Measurements from ENCODE around the gene BTAF1. TPM values are rescaled to one million over a fixed set of nuclear protein-coding genes. Genes with fewer than 3 reads are reported as not detected.

Gene BTAF1
- total RNA-seq, 1 experiment from 2014 or later: 33.8 TPM

GRCh38 chr10:91910467-91910866 is 13.1 kb upstream of the BTAF1 start:
- CTCF ChIA-PET: interaction anchor here (0.6 to 0.7 kb wide), 3 partner anchors 54 to 1003 kb away, joined by 3 to 13 read pairs (median 9); no protein-coding TSS in a partner anchor
- in situ Hi-C loops (cut with HindIII; ENCODE audit: low pct_unique_long_range_greater_than_20kb, low sequenced_read_pairs): no loop called here
- TF ChIP-seq TCF7L2 (IDR thresholded peaks at IDR 0.05; ENCODE audit: low read depth, low read length) (no peak), SIN3A (IDR thresholded peaks at IDR 0.05; ENCODE audit: borderline replicate concordance, insufficient read depth, low read depth, low read length) (no peak), POLR2AphosphoS5 (IDR thresholded peaks at IDR 0.05; ENCODE audit: low read depth, low read length) (no peak)
- DNase-seq (ENCODE audit: low read depth, low spot score) (no peak), ATAC-seq (no peak)
- peaks cover 10% of the 10 kb centered on the region; the same call in 1 of the 2 replicates for H3K4me1 ChIP-seq (ENCODE audit: control insufficient read depth, insufficient read depth, low read length)
- H3K27ac ChIP-seq (ENCODE audit: low read length): no peak overlapping the region
- H3K36me3 ChIP-seq (ENCODE audit: control insufficient read depth, insufficient read depth, low read length): no peaks in the 10 kb centered on the region
- intact Hi-C loops (cut with micrococcal nuclease; ENCODE audit: unreplicated experiment): loop anchor here (10.0 kb wide), 3 partner anchors 426 to 616 kb away; no protein-coding TSS in a partner anchor
- H3K27me3 ChIP-seq (ENCODE audit: control insufficient read depth, insufficient read depth, low read length): no peaks in the 10 kb centered on the region; the same call in 1 of the 2 replicates
- POLR2A ChIA-PET: interaction anchor here (0.6 kb wide), 1 partner anchor 1009 kb away, joined by 4 read pairs; no protein-coding TSS in a partner anchor
- H3K4me3 ChIP-seq (ENCODE audit: low read depth in 2 of 2, low read length in 2 of 2): no peak overlapping the region
- no TSS peak for BruUV-seq (replicated peaks)
- H3K9me3 ChIP-seq (ENCODE audit: control insufficient read depth, insufficient read depth, low read depth, low read length): no peaks in the 10 kb centered on the region

DNA sequence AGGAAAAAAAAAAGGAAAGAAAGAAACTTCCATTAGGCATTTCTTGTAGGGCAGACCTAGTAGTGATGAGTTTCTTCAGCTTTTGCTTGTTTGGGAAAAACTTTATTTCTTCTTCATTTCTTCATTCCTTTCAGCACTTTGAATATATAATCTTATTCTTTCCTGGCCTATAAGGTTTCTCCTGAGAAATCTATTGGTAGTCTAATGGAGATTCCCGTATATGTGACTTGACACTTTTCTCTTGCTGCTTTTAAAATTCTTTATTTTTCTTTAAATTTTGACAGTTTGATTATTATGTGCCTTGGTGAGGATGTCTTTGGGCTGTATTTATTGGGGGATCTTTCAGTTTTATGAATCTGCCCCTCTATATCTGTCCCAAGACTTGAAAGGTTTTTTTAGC is 3.9 kb upstream of the BTAF1 start:
- no peak for TF ChIP-seq REST (IDR thresholded peaks at IDR 0.05; ENCODE audit: insufficient read depth in 1 of 2, low read depth in 2 of 2, low read length in 1 of 2)
- no peak for TF ChIP-seq SIN3A (IDR thresholded peaks at IDR 0.05; ENCODE audit: borderline replicate concordance, insufficient read depth, low read depth, low read length)
- TF ChIP-seq, protein P1, sequence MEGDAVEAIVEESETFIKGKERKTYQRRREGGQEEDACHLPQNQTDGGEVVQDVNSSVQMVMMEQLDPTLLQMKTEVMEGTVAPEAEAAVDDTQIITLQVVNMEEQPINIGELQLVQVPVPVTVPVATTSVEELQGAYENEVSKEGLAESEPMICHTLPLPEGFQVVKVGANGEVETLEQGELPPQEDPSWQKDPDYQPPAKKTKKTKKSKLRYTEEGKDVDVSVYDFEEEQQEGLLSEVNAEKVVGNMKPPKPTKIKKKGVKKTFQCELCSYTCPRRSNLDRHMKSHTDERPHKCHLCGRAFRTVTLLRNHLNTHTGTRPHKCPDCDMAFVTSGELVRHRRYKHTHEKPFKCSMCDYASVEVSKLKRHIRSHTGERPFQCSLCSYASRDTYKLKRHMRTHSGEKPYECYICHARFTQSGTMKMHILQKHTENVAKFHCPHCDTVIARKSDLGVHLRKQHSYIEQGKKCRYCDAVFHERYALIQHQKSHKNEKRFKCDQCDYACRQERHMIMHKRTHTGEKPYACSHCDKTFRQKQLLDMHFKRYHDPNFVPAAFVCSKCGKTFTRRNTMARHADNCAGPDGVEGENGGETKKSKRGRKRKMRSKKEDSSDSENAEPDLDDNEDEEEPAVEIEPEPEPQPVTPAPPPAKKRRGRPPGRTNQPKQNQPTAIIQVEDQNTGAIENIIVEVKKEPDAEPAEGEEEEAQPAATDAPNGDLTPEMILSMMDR (IDR thresholded peaks at IDR 0.05): no peak
- no peak for TF ChIP-seq TCF7L2 (IDR thresholded peaks at IDR 0.05; ENCODE audit: low read depth, low read length)
- TF ChIP-seq POLR2AphosphoS5 (IDR thresholded peaks at IDR 0.05; ENCODE audit: low read depth, low read length): no peak
- intact Hi-C loops (cut with micrococcal nuclease; ENCODE audit: unreplicated experiment) (loop anchor here (10.0 kb wide), 3 partner anchors 435 to 625 kb away; no protein-coding TSS in a partner anchor), in situ Hi-C loops (cut with HindIII; ENCODE audit: low pct_unique_long_range_greater_than_20kb, low sequenced_read_pairs) (no loop called here)
- Histone ChIP-seq H3K4me1 (ENCODE audit: control insufficient read depth, insufficient read depth, low read length) (peaks cover 4% of the 10 kb centered on the region; the same call in 1 of the 2 replicates), H3K36me3 (ENCODE audit: control insufficient read depth, insufficient read depth, low read length) (peaks cover 7% of the 10 kb centered on the region; the same call in 1 of the 2 replicates), H3K27me3 (ENCODE audit: control insufficient read depth, insufficient read depth, low read length) (no peaks in the 10 kb centered on the region; the same call in 1 of the 2 replicates), H3K4me3 (ENCODE audit: low read depth in 2 of 2, low read length in 2 of 2) (no peak overlapping the region), H3K27ac (ENCODE audit: low read length) (no peak overlapping the region), H3K9me3 (ENCODE audit: control insufficient read depth, insufficient read depth, low read depth, low read length) (no peaks in the 10 kb centered on the region; the same call in 1 of the 2 replicates)
- ChIA-PET CTCF (interaction anchor here (0.6 kb wide), 2 partner anchors 33 to 185 kb away, joined by 3 to 5 read pairs; no protein-coding TSS in a partner anchor), POLR2A (no interaction called here)
- ATAC-seq (no peak), DNase-seq (ENCODE audit: low read depth, low spot score) (no peak)
- BruUV-seq (replicated peaks): no TSS peak

Measured in Panc1 (cell line).